ENCODE results near the gene PHF10.

PHF10 gene

GRCh38 chr6:169723200-169723909 lies 945 bp downstream of the PHF10 start:
- TF ChIP-seq ZFX (IDR thresholded peaks at IDR 0.05) (peak; percentile 84), CTCF (conservative IDR thresholded peaks at IDR 0.05) (no peak)
- peak overlapping the region; percentile 70 for H3K27ac ChIP-seq

- TF ChIP-seq CTCF (conservative IDR thresholded peaks at IDR 0.05) = no peak
- TF ChIP-seq ZFX (IDR thresholded peaks at IDR 0.05) = no peak
- H3K27ac ChIP-seq = peak overlapping the region; percentile 70
These were observed 1.7 kb downstream of the PHF10 start for GRCh38 chr6:169722362-169723199.

- no peak overlapping the region for H3K27ac ChIP-seq
- TF ChIP-seq CTCF (conservative IDR thresholded peaks at IDR 0.05) = peak; percentile 23; the same call in 1 of the 2 replicates
- TF ChIP-seq ZFX (IDR thresholded peaks at IDR 0.05) = no peak
These were observed 4.0 kb downstream of the PHF10 start for GRCh38 chr6:169720207-169720855.

- TF ChIP-seq ZFX (IDR thresholded peaks at IDR 0.05) (no peak), CTCF (conservative IDR thresholded peaks at IDR 0.05) (no peak)
- no peak overlapping the region for H3K27ac ChIP-seq
These were observed 5.2 kb downstream of the PHF10 start for GRCh38 chr6:169719117-169719516.

- H3K27ac ChIP-seq = no peak overlapping the region
- TF ChIP-seq ZFX (IDR thresholded peaks at IDR 0.05) (no peak), CTCF (conservative IDR thresholded peaks at IDR 0.05) (no peak)
These were observed 9.7 kb downstream of the PHF10 start for GRCh38 chr6:169714595-169714994.

GRCh38 chr6:169714178-169714577 lies 10.1 kb downstream of the PHF10 start:
- TF ChIP-seq CTCF (conservative IDR thresholded peaks at IDR 0.05) = no peak
- no peak for TF ChIP-seq ZFX (IDR thresholded peaks at IDR 0.05)
- no peak overlapping the region for H3K27ac ChIP-seq

GRCh38 chr6:169710009-169710408 lies 14.3 kb downstream of the PHF10 start:
- H3K27ac ChIP-seq = no peak overlapping the region
- no peak for TF ChIP-seq CTCF (conservative IDR thresholded peaks at IDR 0.05)
- no peak for TF ChIP-seq ZFX (IDR thresholded peaks at IDR 0.05)
